Pancreas (tissue), 10 donors: ENCODE results near the gene GLI2. TPM values are rescaled to one million over a fixed set of nuclear protein-coding genes. Genes with fewer than 3 reads are reported as not detected.

Experiments
- ATAC-seq, 4 donors: fragments of 200-7000 bp; cut with Tn5 transposase; one replicate each; pipeline versions ENCODE4 v1.8.0 to v1.9.1; 2020; ENCODE audit warnings: mild to moderate bottlenecking in 4 of 4, moderate library complexity in 4 of 4
- DNase-seq, 6 donors: peaks; one replicate each; pipeline ENCODE4 v3.0.0-alpha.2; 2020
- FAIRE-seq: peaks from 2 replicates; lab custom pipeline; 2012; peaks lifted over from hg19 to GRCh38; lab: Jason Lieb, UNC
- H3K27ac ChIP-seq, 4 donors: fragments of 200-600 bp; sonication (generic); 1 replicate in 3 of 4; 2 replicates in 1 of 4; pipeline versions ENCODE4 v1.5.0 to v1.8.0; 2020
- H3K27me3 ChIP-seq, 4 donors: fragments of 200-600 bp; one replicate each; pipeline ENCODE4 v1.8.0; 2021
- H3K36me3 ChIP-seq, 3 donors: fragments of 200-600 bp; sonication (generic) in 1 of 3; one replicate each; pipeline versions ENCODE4 v1.5.0 to v1.8.0; 2020 to 2021
- H3K4me1 ChIP-seq, 3 donors: fragments of 200-600 bp; one replicate each; pipeline ENCODE4 v1.8.0; 2021
- H3K4me3 ChIP-seq, 4 donors: fragments of 200-600 bp; sonication (generic) in 2 of 4; one replicate each; pipeline versions ENCODE4 v1.5.0 to v1.8.0; 2020 to 2021
- H3K9me3 ChIP-seq, 4 donors: fragments of 200-600 bp; one replicate each; pipeline ENCODE4 v1.8.0; 2021
- CTCF ChIP-seq, 4 donors: fragments of 200-600 bp; sonication (generic) in 3 of 4; IDR thresholded peaks; one replicate each; pipeline versions ENCODE4 v1.5.0 to v1.8.0; 2021; ENCODE audit warnings: antibody characterized with exemption in 4 of 4
- WGBS, 2 donors: extraction: QIAGEN DNeasy Blood & Tissue Kit; methylation state at CpG; one replicate each; pipeline ENCODE4 v1.1.7; 2013; 5-methylcytosine and 5-hydroxymethylcytosine counted together
- intact Hi-C, 3 donors: fragments of 100-400 bp; cut with DNase I; formaldehyde crosslinking; loops; one replicate each; pipeline versions ENCODE4 v1.11.1 to v1.14.2; 2022
- polyA plus RNA-seq, 2 donors: library from polyadenylated mRNA; stranded (reverse); fragments of 200-250 nt; gene quantifications; one replicate each; pipeline ENCODE4 v1.2.3, GENCODE V29; 2013
- total RNA-seq, 6 donors: library from RNA; stranded (reverse); fragmentation: NEBNext Ultra II Directional in 4 of 6; extraction: Animal tissue kit (Norgen Biotek cat#: 25700) in 4 of 6; gene quantifications; one replicate each; pipeline versions ENCODE4 v1.2.1 to v1.2.4, GENCODE V29; 2021 to 2023
- donor health status: healthy with polysubstance abuse.
- donor health status: DM: no; HTN: no; CAD: no; lungs with moderate emphysema.
- donor health status: DM: no; HTN: no; CAD: no.
- donor health status: control.
- donor health status: control.
- donor health status: Bipolar disorder and iron deficiency.
- donor health status: DM: yes; HTN: yes; CAD: no.
- donor health status: DM: no; HTN: no; CAD: no.
- donor health status: DM: no; HTN: no; CAD: no.
- donor health status: DM: yes; HTN: yes; CAD: no.

Gene GLI2
- total and polyA plus RNA-seq, 8 donors: 0.14 to 3.2 (median 0.53) TPM

- WGBS, 2 donors: 14 to 15% methylated on average over 39 to 40 of the region's 40 CpGs
- Histone ChIP-seq H3K9me3 (no peaks in the 10 kb centered on the region), H3K27ac (no peak overlapping the region), H3K4me1 (peaks cover 0 to 6% (median 0%) of the 10 kb centered on the region in 3 donors), H3K36me3 (no peaks in the 10 kb centered on the region), H3K4me3 (peak overlapping the region in 2 of 4 donors; percentile 27 to 47), H3K27me3 (peaks cover 0 to 27% (median 8%) of the 10 kb centered on the region in 4 donors)
- DNase-seq: peak in 1 of 6 donors; percentile 44
- no peak for ATAC-seq
- FAIRE-seq: no peak
- intact Hi-C loops: loop anchor here in 1 of 3 donors (5.0 kb wide), 1 partner anchor 337 kb away; no protein-coding TSS in a partner anchor
- no peak for TF ChIP-seq CTCF (IDR thresholded peaks at IDR 0.05)
Observed at GRCh38 chr2:120734930-120735651, 577 bp upstream of the GLI2 start.

- intact Hi-C loops: loop anchor here in 1 of 3 donors (5.0 kb wide), 1 partner anchor 336 kb away; no protein-coding TSS in a partner anchor
- peaks cover 0 to 29% (median 8%) of the 10 kb centered on the region in 4 donors for H3K27me3 ChIP-seq
- no peaks in the 10 kb centered on the region for H3K36me3 ChIP-seq
- TF ChIP-seq CTCF (IDR thresholded peaks at IDR 0.05): no peak
- peaks cover 0 to 6% (median 0%) of the 10 kb centered on the region in 3 donors for H3K4me1 ChIP-seq
- no peak for FAIRE-seq
- 1% methylated on average over 38 of the region's 38 CpGs for whole genome bisulfite sequencing, 2 donors
- H3K9me3 ChIP-seq: no peaks in the 10 kb centered on the region
- ATAC-seq: peak in 2 of 4 donors; percentile 7 to 23
- peak in 1 of 6 donors; percentile 78 for DNase-seq
- H3K4me3 ChIP-seq: peak overlapping the region; percentile 19 to 47 (median 26)
- no peak overlapping the region for H3K27ac ChIP-seq
Observed at GRCh38 chr2:120736202-120736623, 545 bp downstream of the GLI2 start.

- TF ChIP-seq CTCF (IDR thresholded peaks at IDR 0.05): no peak
- intact Hi-C loops: loop anchor here in 1 of 3 donors (5.0 kb wide), 1 partner anchor 336 kb away; no protein-coding TSS in a partner anchor
- Histone ChIP-seq H3K9me3 (no peaks in the 10 kb centered on the region), H3K4me1 (peaks cover 0 to 6% (median 2%) of the 10 kb centered on the region in 3 donors), H3K27me3 (peaks cover 0 to 29% (median 9%) of the 10 kb centered on the region in 4 donors), H3K4me3 (peak overlapping the region in 2 of 4 donors; percentile 27 to 47), H3K27ac (no peak overlapping the region), H3K36me3 (no peaks in the 10 kb centered on the region)
- peak in 1 of 6 donors; percentile 44 for DNase-seq
- ATAC-seq: peak; percentile 8 to 44 (median 38)
- 3% methylated on average over 39 to 48 of the region's 48 CpGs for WGBS, 2 donors
- no peak for FAIRE-seq
Observed at GRCh38 chr2:120736624-120737339, 1.1 kb downstream of the GLI2 start.

- no peak overlapping the region for H3K27ac ChIP-seq
- no peak for TF ChIP-seq CTCF (IDR thresholded peaks at IDR 0.05)
- peaks cover 0 to 35% (median 10%) of the 10 kb centered on the region in 4 donors for H3K27me3 ChIP-seq
- H3K4me3 ChIP-seq: peak overlapping the region in 2 of 4 donors; percentile 13 to 47
- WGBS, 2 donors: 4 to 5% methylated on average over 37 of the region's 37 CpGs
- H3K9me3 ChIP-seq: no peaks in the 10 kb centered on the region
- H3K4me1 ChIP-seq: peaks cover 0 to 6% (median 4%) of the 10 kb centered on the region in 3 donors
- ATAC-seq (peak in 3 of 4 donors; percentile 64 to 80 (median 64)), FAIRE-seq (no peak), DNase-seq (peak in 3 of 6 donors; percentile 34 to 71 (median 55))
- no peaks in the 10 kb centered on the region for H3K36me3 ChIP-seq
- intact Hi-C loops: loop anchor here in 1 of 3 donors (5.0 kb wide), 1 partner anchor 335 kb away; no protein-coding TSS in a partner anchor
Observed at GRCh38 chr2:120737340-120738101, 1.9 kb downstream of the GLI2 start.
